ENCODE results near the gene ZNF692. TPM values are rescaled to one million over a fixed set of nuclear protein-coding genes. Genes with fewer than 3 reads are reported as not detected.

ZNF692 gene
- total and polyA plus RNA-seq, 2 of the 13 experiments (the other 11 are each of a cell fraction or from before 2014, with no cell fraction given): 27.3 to 45.8 TPM

DNA sequence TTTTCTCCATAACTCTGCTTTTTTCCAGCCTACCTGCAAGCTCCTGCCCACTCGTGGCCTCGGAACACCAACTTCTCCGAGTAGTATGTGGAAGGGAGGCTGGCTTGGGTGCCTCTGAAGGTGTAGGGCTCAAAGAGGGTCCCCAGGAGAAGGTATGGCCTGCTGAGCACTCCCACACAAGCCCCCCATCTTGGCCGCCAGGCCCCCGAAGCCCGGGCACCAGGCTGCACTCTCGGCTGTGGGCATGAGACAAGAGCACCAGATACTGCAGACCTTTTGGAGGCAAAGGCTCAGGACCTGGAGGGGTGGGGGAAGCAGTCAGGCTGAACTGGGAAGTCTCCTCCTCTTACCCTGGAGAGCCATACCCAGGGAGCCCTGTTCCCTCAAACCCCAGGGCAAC is 1.7 kb downstream of the ZNF692 start:
- POLR2A ChIA-PET: interaction anchor here (1.0 kb wide), 1 partner anchor 32 kb away, joined by 3 read pairs; the partner anchor contains the start of gene SH3BP5L
- Histone ChIP-seq H3K27me3 (ENCODE audit: control insufficient read depth in 1 of 2, insufficient read depth in 2 of 2, low read length in 2 of 2) (no peaks in the 10 kb centered on the region; a peak in 1 of 5 replicates), H3K4me3 (replicated peaks in 1 of 3; ENCODE audit: insufficient read depth in 1 of 3, low read depth in 2 of 3, low read length in 3 of 3) (peak overlapping the region; percentile 62 to 87 (median 83); a peak in 4 of 6 replicates), H3K79me2 (ENCODE audit: insufficient read depth, low read length) (peaks cover 18% of the 10 kb centered on the region), H3K4me2 (ENCODE audit: low read depth, low read length) (peak overlapping the region; percentile 97), H3K36me3 (replicated peaks in 1 of 2; ENCODE audit: control insufficient read depth in 1 of 2, insufficient read depth in 2 of 2, low read length in 2 of 2) (peaks cover 12 to 36% of the 10 kb centered on the region in 2 experiments), H4K20me1 (ENCODE audit: insufficient read depth, low read length) (no peaks in the 10 kb centered on the region), H2AFZ (ENCODE audit: low read length) (no peak overlapping the region), H3K4me1 (ENCODE audit: insufficient read depth, low read length) (peaks cover 37% of the 10 kb centered on the region), H3K9ac (ENCODE audit: insufficient read depth, low read depth, low read length) (peak overlapping the region; percentile 87), H3K27ac (ENCODE audit: extremely low read length, insufficient read depth, low read length) (no peak overlapping the region), H3K9me3 (ENCODE audit: low read length) (no peaks in the 10 kb centered on the region)
- in situ Hi-C loops (cut with HindIII; ENCODE audit: extremely low pct_ligation_motif_present, low pct_unique_long_range_greater_than_20kb): no loop called here
- DNase-seq (ENCODE audit: low spot score) (no peak), ATAC-seq (no peak), FAIRE-seq (no peak)
- intact Hi-C loops (cut with micrococcal nuclease; ENCODE audit: unreplicated experiment): no loop called here
- TSS peak; percentile 48 for BruUV-seq (replicated peaks)
- 88% methylated on average over 4 of the region's 7 CpGs for WGBS (ENCODE audit: low lambda C conversion rate)
- CTCF ChIA-PET (ENCODE audit: low intra/inter-chr PET ratio, low total read pairs): no interaction called here
- TF ChIP-seq SRY (CRISPR knock-in tag; IDR thresholded peaks at IDR 0.05) (no peak), ZNF530 (CRISPR knock-in tag; IDR thresholded peaks at IDR 0.05; ENCODE audit: low read depth) (no peak)
- TF ChIP-seq, protein P1, sequence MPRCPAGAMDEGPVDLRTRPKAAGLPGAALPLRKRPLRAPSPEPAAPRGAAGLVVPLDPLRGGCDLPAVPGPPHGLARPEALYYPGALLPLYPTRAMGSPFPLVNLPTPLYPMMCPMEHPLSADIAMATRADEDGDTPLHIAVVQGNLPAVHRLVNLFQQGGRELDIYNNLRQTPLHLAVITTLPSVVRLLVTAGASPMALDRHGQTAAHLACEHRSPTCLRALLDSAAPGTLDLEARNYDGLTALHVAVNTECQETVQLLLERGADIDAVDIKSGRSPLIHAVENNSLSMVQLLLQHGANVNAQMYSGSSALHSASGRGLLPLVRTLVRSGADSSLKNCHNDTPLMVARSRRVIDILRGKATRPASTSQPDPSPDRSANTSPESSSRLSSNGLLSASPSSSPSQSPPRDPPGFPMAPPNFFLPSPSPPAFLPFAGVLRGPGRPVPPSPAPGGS (CRISPR knock-in tag; IDR thresholded peaks at IDR 0.05): no peak
- TF ChIP-seq, protein P2, sequence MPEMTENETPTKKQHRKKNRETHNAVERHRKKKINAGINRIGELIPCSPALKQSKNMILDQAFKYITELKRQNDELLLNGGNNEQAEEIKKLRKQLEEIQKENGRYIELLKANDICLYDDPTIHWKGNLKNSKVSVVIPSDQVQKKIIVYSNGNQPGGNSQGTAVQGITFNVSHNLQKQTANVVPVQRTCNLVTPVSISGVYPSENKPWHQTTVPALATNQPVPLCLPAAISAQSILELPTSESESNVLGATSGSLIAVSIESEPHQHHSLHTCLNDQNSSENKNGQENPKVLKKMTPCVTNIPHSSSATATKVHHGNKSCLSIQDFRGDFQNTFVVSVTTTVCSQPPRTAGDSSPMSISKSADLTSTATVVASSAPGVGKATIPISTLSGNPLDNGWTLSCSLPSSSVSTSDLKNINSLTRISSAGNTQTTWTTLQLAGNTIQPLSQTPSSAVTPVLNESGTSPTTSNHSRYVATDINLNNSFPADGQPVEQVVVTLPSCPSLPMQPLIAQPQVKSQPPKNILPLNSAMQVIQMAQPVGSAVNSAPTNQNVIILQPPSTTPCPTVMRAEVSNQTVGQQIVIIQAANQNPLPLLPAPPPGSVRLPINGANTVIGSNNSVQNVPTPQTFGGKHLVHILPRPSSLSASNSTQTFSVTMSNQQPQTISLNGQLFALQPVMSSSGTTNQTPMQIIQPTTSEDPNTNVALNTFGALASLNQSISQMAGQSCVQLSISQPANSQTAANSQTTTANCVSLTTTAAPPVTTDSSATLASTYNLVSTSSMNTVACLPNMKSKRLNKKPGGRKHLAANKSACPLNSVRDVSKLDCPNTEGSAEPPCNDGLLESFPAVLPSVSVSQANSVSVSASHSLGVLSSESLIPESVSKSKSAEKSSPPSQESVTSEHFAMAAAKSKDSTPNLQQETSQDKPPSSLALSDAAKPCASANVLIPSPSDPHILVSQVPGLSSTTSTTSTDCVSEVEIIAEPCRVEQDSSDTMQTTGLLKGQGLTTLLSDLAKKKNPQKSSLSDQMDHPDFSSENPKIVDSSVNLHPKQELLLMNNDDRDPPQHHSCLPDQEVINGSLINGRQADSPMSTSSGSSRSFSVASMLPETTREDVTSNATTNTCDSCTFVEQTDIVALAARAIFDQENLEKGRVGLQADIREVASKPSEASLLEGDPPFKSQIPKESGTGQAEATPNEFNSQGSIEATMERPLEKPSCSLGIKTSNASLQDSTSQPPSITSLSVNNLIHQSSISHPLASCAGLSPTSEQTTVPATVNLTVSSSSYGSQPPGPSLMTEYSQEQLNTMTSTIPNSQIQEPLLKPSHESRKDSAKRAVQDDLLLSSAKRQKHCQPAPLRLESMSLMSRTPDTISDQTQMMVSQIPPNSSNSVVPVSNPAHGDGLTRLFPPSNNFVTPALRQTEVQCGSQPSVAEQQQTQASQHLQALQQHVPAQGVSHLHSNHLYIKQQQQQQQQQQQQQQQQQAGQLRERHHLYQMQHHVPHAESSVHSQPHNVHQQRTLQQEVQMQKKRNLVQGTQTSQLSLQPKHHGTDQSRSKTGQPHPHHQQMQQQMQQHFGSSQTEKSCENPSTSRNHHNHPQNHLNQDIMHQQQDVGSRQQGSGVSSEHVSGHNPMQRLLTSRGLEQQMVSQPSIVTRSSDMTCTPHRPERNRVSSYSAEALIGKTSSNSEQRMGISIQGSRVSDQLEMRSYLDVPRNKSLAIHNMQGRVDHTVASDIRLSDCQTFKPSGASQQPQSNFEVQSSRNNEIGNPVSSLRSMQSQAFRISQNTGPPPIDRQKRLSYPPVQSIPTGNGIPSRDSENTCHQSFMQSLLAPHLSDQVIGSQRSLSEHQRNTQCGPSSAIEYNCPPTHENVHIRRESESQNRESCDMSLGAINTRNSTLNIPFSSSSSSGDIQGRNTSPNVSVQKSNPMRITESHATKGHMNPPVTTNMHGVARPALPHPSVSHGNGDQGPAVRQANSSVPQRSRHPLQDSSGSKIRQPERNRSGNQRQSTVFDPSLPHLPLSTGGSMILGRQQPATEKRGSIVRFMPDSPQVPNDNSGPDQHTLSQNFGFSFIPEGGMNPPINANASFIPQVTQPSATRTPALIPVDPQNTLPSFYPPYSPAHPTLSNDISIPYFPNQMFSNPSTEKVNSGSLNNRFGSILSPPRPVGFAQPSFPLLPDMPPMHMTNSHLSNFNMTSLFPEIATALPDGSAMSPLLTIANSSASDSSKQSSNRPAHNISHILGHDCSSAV (CRISPR knock-in tag; IDR thresholded peaks at IDR 0.05; ENCODE audit: borderline replicate concordance): no peak
- TF ChIP-seq, protein P3, sequence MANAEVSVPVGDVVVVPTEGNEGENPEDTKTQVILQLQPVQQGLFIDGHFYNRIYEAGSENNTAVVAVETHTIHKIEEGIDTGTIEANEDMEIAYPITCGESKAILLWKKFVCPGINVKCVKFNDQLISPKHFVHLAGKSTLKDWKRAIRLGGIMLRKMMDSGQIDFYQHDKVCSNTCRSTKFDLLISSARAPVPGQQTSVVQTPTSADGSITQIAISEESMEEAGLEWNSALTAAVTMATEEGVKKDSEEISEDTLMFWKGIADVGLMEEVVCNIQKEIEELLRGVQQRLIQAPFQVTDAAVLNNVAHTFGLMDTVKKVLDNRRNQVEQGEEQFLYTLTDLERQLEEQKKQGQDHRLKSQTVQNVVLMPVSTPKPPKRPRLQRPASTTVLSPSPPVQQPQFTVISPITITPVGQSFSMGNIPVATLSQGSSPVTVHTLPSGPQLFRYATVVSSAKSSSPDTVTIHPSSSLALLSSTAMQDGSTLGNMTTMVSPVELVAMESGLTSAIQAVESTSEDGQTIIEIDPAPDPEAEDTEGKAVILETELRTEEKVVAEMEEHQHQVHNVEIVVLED (CRISPR knock-in tag; IDR thresholded peaks at IDR 0.05; ENCODE audit: borderline replicate concordance): no peak
- TF ChIP-seq, protein P4, sequence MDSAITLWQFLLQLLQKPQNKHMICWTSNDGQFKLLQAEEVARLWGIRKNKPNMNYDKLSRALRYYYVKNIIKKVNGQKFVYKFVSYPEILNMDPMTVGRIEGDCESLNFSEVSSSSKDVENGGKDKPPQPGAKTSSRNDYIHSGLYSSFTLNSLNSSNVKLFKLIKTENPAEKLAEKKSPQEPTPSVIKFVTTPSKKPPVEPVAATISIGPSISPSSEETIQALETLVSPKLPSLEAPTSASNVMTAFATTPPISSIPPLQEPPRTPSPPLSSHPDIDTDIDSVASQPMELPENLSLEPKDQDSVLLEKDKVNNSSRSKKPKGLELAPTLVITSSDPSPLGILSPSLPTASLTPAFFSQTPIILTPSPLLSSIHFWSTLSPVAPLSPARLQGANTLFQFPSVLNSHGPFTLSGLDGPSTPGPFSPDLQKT (CRISPR knock-in tag; IDR thresholded peaks at IDR 0.05; ENCODE audit: borderline replicate concordance): no peak

All from HepG2 (cell line).